HG03469 (cell line): ENCODE data around the gene NEURL1.

Experiments used
- ATAC-seq: cut with Tn5 transposase; IDR thresholded peaks from one replicate; pipeline ENCODE4 v1.9.1; 2021; ENCODE audit warnings: mild to moderate bottlenecking, moderate library complexity, moderate number of reproducible peaks; ENCODE audit not compliant: unreplicated experiment

The NEURL1 gene, protein sequence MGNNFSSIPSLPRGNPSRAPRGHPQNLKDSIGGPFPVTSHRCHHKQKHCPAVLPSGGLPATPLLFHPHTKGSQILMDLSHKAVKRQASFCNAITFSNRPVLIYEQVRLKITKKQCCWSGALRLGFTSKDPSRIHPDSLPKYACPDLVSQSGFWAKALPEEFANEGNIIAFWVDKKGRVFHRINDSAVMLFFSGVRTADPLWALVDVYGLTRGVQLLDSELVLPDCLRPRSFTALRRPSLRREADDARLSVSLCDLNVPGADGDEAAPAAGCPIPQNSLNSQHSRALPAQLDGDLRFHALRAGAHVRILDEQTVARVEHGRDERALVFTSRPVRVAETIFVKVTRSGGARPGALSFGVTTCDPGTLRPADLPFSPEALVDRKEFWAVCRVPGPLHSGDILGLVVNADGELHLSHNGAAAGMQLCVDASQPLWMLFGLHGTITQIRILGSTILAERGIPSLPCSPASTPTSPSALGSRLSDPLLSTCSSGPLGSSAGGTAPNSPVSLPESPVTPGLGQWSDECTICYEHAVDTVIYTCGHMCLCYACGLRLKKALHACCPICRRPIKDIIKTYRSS

GRCh38 chr10:103493362-103493915, at the start of gene NEURL1:
NEURL1 (plus strand) TSS chr10:103493705; CDS start chr10:103494388, 683 bp downstream.
- ATAC-seq = no peak

GRCh38 chr10:103444478-103444877, 49.0 kb upstream of the NEURL1 start:
- ATAC-seq = no peak

DNA sequence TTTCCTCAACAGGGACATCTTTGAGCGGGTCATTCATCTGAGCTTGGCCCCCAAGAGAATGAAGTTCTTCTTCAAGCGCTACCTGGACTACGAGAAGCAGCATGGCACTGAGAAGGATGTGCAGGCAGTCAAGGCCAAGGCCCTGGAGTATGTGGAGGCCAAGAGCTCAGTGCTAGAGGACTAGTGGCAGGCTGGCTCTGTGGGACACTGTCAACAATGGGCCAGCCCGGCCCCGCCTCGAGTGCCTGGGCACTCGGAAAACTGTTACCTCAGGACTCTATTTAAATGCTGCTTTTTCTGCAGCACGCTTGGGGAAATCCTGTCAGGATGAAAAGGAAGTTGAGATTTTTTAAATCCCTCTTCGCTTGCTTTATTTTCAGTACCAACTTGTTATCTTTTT, 48.1 kb upstream of the NEURL1 start:
- ATAC-seq = no peak

DNA sequence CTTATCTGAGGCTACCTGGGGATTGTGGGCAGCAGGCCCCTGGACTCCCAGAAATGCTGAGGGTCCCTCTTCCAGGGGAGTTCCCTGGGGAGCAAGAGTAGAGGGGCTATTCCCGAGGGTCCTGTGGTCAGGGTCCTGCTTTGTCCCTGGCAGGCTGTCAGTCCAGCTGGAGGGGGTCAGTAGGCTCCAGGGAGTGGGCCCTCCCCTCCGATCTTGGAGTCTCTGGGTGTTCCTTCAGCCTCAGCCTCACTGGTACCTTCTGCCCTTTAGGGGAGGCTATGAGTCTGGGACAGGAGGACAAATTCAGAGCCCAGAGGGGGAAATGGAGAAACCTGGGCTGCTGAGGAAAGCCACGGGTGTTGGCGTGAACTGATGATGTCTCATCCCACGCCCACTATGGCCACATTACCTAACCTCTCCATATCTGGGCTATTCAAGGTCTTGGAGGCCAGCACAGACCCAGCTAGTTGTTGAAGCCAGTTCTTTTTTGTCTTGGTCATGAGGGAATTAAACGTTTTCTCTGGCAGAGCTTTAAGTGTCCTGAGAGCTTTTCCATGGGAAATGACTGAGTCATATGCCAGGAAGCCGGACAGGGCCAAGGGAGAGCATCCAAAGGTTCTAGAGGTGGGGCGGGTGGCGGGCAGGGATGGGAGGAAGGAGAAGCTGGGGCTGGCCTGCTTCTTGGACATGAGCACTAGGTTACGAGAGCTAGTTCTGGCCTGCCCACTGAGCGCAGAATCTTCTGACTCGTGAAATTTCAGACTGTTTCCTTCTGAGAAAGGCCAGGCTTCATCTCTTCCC, 47.5 kb upstream of the NEURL1 start:
- no peak for ATAC-seq

DNA sequence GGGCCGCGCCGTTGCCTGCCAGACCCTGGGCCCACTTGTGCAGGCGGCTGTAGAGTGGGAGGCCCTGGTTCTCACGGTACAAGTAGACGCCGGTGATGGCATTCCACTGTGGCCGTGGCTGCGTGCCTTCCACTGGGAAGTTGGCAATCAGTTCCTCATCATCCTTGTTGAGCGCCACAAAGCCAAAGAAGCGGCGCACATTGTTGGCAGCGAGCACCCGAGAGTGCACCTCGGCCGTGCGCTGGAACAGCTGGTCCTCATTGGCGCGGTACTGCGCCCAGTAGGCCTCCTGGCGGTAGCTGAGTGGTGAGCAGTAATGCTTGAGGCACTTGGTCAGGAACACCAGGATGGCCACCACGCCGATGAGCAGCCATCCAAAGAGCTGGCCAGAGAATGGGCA, 46.3 kb upstream of the NEURL1 start:
- no peak for ATAC-seq

DNA sequence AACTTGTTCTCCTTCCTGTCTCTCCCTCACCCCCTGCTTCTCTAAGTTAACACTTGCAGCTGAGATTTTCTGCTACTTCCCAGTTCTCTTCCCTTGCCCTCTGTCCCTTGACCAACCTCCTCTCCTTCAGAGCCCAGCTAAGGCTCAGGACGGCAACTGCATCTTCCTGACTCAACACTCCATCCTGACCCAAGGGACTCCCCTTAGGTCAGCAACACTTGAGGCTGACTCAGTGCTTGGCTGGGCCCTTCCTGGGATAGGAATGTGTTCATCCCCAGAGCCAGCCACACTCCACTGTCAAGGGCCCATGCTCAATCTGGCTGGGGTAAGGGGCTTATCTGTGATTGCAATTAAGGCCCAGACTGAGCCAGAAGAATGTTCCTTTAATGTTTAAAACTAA, 44.8 kb upstream of the NEURL1 start:
- ATAC-seq = no peak

DNA sequence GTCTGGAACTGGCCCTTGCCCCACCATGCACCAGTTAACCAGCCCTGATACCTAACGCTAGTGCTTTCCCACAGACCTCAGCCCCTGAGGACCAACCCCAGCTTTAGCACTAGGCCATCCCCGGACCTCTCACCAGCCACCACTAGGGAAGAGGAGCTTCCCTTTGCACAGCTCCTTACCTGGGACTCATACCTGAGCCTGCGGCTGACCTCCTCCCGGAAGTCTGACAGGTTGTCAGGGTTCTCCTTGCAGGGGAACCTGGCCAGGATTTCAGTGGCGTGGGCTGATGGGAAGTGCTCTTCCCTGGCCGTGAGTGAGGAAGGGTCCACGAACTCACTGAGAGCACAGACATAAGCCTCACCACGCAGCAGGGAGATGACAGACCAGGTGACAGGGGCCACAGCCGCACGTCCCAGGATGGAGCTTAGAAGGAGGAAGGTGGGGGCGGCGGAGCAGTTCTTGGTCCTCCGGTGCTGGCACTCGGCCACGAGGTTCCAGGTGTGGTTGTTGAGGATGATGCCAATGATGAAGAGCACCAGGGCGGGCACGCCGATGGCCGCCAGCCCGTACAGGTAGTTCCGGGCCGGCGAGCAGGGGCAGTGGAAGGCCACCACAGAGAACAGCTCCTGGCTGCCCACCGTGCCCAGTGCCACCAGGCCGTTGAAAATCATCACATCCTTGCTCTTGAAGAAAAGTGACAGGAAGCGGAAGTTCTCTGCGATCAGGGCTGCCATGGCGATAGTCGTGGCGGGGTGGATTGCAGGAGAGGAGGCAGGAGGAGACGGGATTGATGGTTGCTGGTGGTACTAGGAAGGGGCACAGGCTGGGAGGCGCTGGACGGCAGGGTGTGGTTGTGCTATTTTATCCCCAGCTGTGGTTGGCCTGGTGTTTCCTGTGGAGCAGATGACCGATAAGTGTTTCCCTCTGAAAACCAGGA, 44.0 kb upstream of the NEURL1 start:
- no peak for ATAC-seq

DNA sequence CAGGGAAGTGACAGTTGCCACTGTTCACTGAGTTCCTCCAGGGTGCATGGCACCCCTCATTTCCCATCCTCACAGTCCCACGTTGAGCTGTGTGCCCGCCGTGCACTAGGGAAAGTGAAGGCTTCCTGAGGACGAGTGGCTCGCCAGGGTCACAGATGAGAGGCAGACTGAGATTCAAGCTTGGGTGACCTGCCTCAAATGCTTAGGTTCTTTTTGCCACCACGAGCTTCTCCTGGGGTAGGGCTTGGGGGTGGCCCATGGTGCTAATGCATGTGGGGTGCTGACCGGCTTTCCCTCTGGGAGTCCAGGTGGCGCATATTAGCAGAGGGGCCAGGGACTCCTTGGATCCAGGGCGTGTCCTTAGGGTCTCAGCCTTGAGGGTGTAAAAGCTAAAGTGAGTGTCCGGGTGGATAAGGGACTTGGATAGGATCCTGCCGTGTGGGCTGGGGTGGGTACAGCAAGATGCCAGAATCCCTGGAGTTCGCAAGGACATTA, 43.3 kb upstream of the NEURL1 start:
- ATAC-seq = no peak

GRCh38 chr10:103451091-103451813, 42.3 kb upstream of the NEURL1 start:
- no peak for ATAC-seq

DNA sequence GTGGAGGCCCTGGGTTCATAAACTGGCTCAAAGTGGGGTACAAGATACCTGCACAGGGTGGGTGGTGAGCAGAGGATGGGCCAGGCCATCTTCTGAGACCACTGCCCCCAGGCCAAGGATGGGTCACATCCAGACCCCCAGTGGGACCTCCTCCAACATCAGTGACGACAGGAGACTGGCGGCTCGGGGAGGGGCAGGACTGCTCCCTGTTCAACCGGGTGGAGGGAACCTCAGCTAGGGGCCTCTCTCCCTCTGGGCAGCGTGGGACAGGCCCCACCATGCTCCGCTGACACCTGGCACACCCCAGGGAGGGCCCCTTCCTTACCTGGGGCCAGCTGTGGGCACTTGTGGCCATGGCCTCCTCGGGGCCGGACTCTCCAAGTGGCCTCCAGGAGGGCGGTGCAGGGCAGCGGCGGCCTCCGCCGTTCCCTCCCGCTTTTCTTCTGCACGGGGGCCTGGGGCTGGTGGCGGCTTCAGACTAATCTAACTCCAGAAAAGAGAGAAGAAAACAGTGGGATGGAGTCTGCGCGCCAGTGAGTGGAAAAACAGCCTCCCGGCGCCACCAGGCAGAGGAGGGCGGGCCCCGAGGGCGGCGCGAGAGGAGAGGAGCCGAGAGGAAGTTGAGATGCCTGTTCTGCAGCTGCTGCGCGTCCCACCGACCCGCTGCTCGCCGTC, 41.5 kb upstream of the NEURL1 start, which contains the start of gene CALHM2:
Gene CALHM2 (minus strand): TSS at position 540 of the 675 bp plus-strand sequence. CDS start 2,429 bp downstream, outside the sequence.
- no peak for ATAC-seq

- ATAC-seq = no peak
These were observed 40.8 kb upstream of the NEURL1 start for GRCh38 chr10:103452506-103453230.

DNA sequence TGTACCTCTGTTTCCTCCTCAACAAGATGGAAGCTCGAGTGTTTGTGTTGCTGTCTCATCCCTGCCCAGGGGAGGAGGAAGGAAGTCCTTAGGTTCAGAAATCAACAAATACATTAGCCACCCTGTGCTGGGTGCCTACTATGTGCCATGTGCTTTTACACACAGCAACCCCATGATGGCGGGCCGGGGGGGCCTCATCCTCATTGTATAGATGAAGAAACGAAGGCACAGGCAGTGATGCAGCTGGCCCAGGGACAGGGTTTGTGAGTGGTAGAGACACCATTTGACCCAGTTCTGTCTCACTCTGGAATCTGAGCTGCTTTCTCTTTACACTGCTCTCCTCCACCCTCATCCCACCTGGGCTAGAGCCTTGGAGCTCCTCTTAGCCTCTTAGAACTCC, 39.5 kb upstream of the NEURL1 start:
- ATAC-seq = no peak

DNA sequence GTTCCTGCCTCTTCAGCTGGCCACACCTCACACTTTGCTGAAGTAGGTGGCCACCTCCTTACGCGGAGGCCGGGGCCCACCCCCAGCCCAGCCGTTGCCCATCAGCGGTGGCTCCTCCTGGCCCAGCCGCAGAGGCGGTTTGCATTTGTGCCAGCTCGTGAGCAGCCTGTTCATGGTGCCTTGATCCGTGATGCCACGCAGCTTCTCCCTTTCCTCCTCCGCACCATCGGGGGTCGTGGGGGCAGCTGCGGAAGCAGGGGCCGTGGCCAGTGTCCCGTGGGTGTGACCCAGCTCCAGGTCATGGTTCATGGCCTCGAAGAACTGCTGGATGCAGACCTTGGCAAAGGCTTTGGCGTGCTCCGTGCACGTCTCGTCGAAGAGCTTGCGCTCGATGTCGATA, 38.3 kb upstream of the NEURL1 start:
- ATAC-seq = no peak

GRCh38 chr10:103456074-103456660, 37.3 kb upstream of the NEURL1 start:
- ATAC-seq = no peak

GRCh38 chr10:103457176-103457712, 36.3 kb upstream of the NEURL1 start:
- ATAC-seq = no peak

- ATAC-seq = no peak
These were observed 35.5 kb upstream of the NEURL1 start for GRCh38 chr10:103457896-103458583.

- no peak for ATAC-seq
These were observed 34.8 kb upstream of the NEURL1 start, which contains the start of gene CALHM1 for GRCh38 chr10:103458720-103459119. CALHM1 (minus strand) TSS chr10:103458900; CDS start chr10:103458751, 149 bp downstream.
